ENCODE results near the gene CACNB2. TPM values are rescaled to one million over a fixed set of nuclear protein-coding genes. Genes with fewer than 3 reads are reported as not detected.

CACNB2 gene
- total and polyA plus RNA-seq, 4 donors: 0.90 to 23.9 (median 3.7) TPM

DNA sequence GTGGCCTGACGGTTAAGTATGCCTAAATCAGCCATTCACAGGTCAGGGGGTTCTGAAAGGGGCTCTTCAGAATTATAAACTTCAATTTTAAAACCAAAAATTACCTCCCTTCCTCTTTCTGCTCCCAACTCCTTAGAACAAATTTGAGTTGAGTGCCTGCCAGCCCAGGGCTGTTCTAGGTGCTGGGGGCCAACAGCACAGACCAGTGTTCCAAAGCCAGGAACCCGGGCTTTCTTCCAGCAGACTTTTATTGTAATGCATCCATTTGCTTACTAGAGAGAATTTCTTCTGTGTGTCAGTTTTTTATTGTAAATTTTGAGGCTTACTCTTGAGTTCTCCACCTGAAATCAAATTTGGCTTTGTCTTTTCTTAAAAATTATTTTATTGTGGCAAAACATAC, 238.5 kb downstream of the CACNB2 start:
- DNase-seq (no peak), ATAC-seq (ENCODE audit: insufficient read depth, low FRiP score) (no peak)
- H3K9ac ChIP-seq (ENCODE audit: insufficient read depth in 1 of 2, low read length in 2 of 2): no peak overlapping the region
- H3K4me1 ChIP-seq (ENCODE audit: control insufficient read depth in 5 of 5, insufficient read depth in 5 of 5, low read length in 5 of 5): peaks cover 0 to 11% (median 0%) of the 10 kb centered on the region in 5 donors
- no peaks in the 10 kb centered on the region for H3K27me3 ChIP-seq (ENCODE audit: control insufficient read depth in 3 of 3, insufficient read depth in 3 of 3, low read length in 2 of 3)
- peaks cover 0 to 4% (median 0%) of the 10 kb centered on the region in 4 donors for H3K9me3 ChIP-seq (ENCODE audit: control insufficient read depth in 4 of 4, insufficient read depth in 3 of 4, low read length in 3 of 4)
- WGBS, 2 donors: 80 to 87% methylated on average over 2 of the region's 2 CpGs
- TF ChIP-seq, protein P1, sequence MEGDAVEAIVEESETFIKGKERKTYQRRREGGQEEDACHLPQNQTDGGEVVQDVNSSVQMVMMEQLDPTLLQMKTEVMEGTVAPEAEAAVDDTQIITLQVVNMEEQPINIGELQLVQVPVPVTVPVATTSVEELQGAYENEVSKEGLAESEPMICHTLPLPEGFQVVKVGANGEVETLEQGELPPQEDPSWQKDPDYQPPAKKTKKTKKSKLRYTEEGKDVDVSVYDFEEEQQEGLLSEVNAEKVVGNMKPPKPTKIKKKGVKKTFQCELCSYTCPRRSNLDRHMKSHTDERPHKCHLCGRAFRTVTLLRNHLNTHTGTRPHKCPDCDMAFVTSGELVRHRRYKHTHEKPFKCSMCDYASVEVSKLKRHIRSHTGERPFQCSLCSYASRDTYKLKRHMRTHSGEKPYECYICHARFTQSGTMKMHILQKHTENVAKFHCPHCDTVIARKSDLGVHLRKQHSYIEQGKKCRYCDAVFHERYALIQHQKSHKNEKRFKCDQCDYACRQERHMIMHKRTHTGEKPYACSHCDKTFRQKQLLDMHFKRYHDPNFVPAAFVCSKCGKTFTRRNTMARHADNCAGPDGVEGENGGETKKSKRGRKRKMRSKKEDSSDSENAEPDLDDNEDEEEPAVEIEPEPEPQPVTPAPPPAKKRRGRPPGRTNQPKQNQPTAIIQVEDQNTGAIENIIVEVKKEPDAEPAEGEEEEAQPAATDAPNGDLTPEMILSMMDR (IDR thresholded peaks at IDR 0.05; ENCODE audit: control extremely low read depth, extremely low read depth): no peak
- H3K27ac ChIP-seq (ENCODE audit: low read depth in 1 of 2, low read length in 1 of 2): no peak overlapping the region
- H3K36me3 ChIP-seq (ENCODE audit: control insufficient read depth in 4 of 4, insufficient read depth in 4 of 4, low read length in 4 of 4): no peaks in the 10 kb centered on the region
- H3K4me3 ChIP-seq: no peak overlapping the region

GRCh38 chr10:18381679-18382078, 241.5 kb downstream of the CACNB2 start:
- peaks cover 0 to 9% (median 0%) of the 10 kb centered on the region in 5 donors for H3K4me1 ChIP-seq (ENCODE audit: control insufficient read depth in 5 of 5, insufficient read depth in 5 of 5, low read length in 5 of 5)
- H3K27me3 ChIP-seq (ENCODE audit: control insufficient read depth in 3 of 3, insufficient read depth in 3 of 3, low read length in 2 of 3): no peaks in the 10 kb centered on the region
- H3K9ac ChIP-seq (ENCODE audit: insufficient read depth in 1 of 2, low read length in 2 of 2): no peak overlapping the region
- ATAC-seq (ENCODE audit: insufficient read depth, low FRiP score) (no peak), DNase-seq (no peak)
- H3K36me3 ChIP-seq (ENCODE audit: control insufficient read depth in 4 of 4, insufficient read depth in 4 of 4, low read length in 4 of 4): no peaks in the 10 kb centered on the region
- no peak overlapping the region for H3K4me3 ChIP-seq
- H3K9me3 ChIP-seq (ENCODE audit: control insufficient read depth in 4 of 4, insufficient read depth in 3 of 4, low read length in 3 of 4): no peaks in the 10 kb centered on the region
- TF ChIP-seq, protein P1 (IDR thresholded peaks at IDR 0.05; ENCODE audit: control extremely low read depth, extremely low read depth): no peak
- no peak overlapping the region for H3K27ac ChIP-seq (ENCODE audit: low read depth in 1 of 2, low read length in 1 of 2)
- 96 to 98% methylated on average over 5 of the region's 5 CpGs for WGBS, 2 donors

DNA sequence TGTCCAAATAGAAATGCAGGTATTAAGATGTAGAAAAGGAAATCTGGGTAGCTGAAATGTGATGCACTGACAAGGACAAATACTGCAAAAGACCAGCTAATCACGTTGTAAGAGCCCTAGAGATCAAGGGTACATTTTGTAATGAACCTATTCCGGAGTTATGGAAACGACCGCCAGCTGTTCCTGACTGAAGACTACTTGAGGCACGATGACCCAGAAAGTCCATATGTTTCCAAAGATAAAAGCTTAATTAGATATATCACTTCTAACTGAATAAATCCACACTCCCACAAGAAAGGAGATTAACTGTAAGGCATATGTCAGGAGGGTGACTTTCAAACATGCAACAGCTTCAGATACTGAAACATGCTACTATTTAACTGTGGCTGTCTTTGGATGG, 257.7 kb downstream of the CACNB2 start:
- peaks cover 0 to 11% (median 0%) of the 10 kb centered on the region in 5 donors for H3K4me1 ChIP-seq (ENCODE audit: control insufficient read depth in 5 of 5, insufficient read depth in 5 of 5, low read length in 5 of 5)
- no peak overlapping the region for H3K9ac ChIP-seq (ENCODE audit: insufficient read depth in 1 of 2, low read length in 2 of 2)
- H3K36me3 ChIP-seq (ENCODE audit: control insufficient read depth in 4 of 4, insufficient read depth in 4 of 4, low read length in 4 of 4): no peaks in the 10 kb centered on the region
- H3K4me3 ChIP-seq: no peak overlapping the region
- 63 to 80% methylated on average over 5 of the region's 5 CpGs for WGBS, 2 donors
- no peak for DNase-seq
- H3K27me3 ChIP-seq (ENCODE audit: control insufficient read depth in 3 of 3, insufficient read depth in 3 of 3, low read length in 2 of 3): no peaks in the 10 kb centered on the region
- ATAC-seq (ENCODE audit: insufficient read depth, low FRiP score): no peak
- TF ChIP-seq, protein P1 (IDR thresholded peaks at IDR 0.05; ENCODE audit: control extremely low read depth, extremely low read depth): no peak
- peaks cover 0 to 1% (median 0%) of the 10 kb centered on the region in 4 donors for H3K9me3 ChIP-seq (ENCODE audit: control insufficient read depth in 4 of 4, insufficient read depth in 3 of 4, low read length in 3 of 4)
- H3K27ac ChIP-seq (ENCODE audit: low read depth in 1 of 2, low read length in 1 of 2): no peak overlapping the region

- H3K36me3 ChIP-seq (ENCODE audit: control insufficient read depth in 4 of 4, insufficient read depth in 4 of 4, low read length in 4 of 4): no peaks in the 10 kb centered on the region
- H3K9ac ChIP-seq (ENCODE audit: insufficient read depth in 1 of 2, low read length in 2 of 2): no peak overlapping the region
- H3K27me3 ChIP-seq (ENCODE audit: control insufficient read depth in 3 of 3, insufficient read depth in 3 of 3, low read length in 2 of 3): no peaks in the 10 kb centered on the region
- H3K4me1 ChIP-seq (ENCODE audit: control insufficient read depth in 5 of 5, insufficient read depth in 5 of 5, low read length in 5 of 5): peaks cover 0 to 11% (median 0%) of the 10 kb centered on the region in 5 donors
- no peak overlapping the region for H3K27ac ChIP-seq (ENCODE audit: low read depth in 1 of 2, low read length in 1 of 2)
- peaks cover 0 to 1% (median 0%) of the 10 kb centered on the region in 4 donors for H3K9me3 ChIP-seq (ENCODE audit: control insufficient read depth in 4 of 4, insufficient read depth in 3 of 4, low read length in 3 of 4)
- no peak for ATAC-seq (ENCODE audit: insufficient read depth, low FRiP score)
- no peak for DNase-seq
- H3K4me3 ChIP-seq: no peak overlapping the region
- TF ChIP-seq, protein P1 (IDR thresholded peaks at IDR 0.05; ENCODE audit: control extremely low read depth, extremely low read depth): no peak
- 90 to 94% methylated on average over 3 of the region's 3 CpGs for WGBS, 2 donors
These were observed 258.9 kb downstream of the CACNB2 start for GRCh38 chr10:18399158-18399557.

Measured in lung (tissue), 12 donors.